Transverse colon (tissue), 4 donors: Measurements from ENCODE around the gene TBL1XR1.

Experiments used
- POLR2A ChIP-seq: fragments of 450-650 bp; IDR thresholded peaks from one replicate; pipeline ENCODE4 v1.6.1; 2016; ENCODE audit warnings: antibody characterized with exemption, mild to moderate bottlenecking, moderate library complexity
- POLR2AphosphoS5 ChIP-seq, 3 donors: sonication (generic); formaldehyde crosslinking; IDR thresholded peaks; one replicate each; pipeline ENCODE4 v1.6.1; 2016; ENCODE audit warnings: antibody characterized with exemption in 3 of 3
- TF ChIP-seq, protein P1 (sequence below), 5 experiments: fragments of 200-600 bp in 3 of 5; fragments of 450-650 bp in 2 of 5; sonication (generic) in 3 of 5; IDR thresholded peaks; 1 replicate in 2 of 5; 2 replicates in 3 of 5; pipeline ENCODE4 v1.5.1; 2016 to 2017; ENCODE audit warnings: antibody characterized with exemption in 5 of 5, inconsistent platforms in 3 of 5, mild to moderate bottlenecking in 2 of 5, moderate library complexity in 1 of 5

DNA sequence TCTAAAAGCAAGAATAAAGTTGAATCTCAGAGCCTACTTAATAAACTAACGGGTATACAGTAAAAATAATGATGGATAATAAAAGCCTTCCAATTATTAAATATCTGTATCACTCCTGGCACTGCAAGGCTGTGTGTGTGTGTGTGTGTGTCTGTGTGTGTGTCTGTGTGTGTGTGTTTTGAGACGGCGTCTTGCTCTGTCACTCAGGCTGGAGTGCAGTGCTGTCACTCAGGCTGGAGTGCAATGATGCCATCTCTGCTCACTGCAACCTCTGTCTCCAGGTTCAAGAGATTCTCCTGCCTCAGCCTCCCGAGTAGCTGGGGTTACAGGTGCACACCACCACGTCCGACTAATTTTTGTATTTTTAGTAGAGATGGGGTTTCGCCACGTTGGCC lies 62.5 kb downstream of the TBL1XR1 start:
- TF ChIP-seq, protein P1, sequence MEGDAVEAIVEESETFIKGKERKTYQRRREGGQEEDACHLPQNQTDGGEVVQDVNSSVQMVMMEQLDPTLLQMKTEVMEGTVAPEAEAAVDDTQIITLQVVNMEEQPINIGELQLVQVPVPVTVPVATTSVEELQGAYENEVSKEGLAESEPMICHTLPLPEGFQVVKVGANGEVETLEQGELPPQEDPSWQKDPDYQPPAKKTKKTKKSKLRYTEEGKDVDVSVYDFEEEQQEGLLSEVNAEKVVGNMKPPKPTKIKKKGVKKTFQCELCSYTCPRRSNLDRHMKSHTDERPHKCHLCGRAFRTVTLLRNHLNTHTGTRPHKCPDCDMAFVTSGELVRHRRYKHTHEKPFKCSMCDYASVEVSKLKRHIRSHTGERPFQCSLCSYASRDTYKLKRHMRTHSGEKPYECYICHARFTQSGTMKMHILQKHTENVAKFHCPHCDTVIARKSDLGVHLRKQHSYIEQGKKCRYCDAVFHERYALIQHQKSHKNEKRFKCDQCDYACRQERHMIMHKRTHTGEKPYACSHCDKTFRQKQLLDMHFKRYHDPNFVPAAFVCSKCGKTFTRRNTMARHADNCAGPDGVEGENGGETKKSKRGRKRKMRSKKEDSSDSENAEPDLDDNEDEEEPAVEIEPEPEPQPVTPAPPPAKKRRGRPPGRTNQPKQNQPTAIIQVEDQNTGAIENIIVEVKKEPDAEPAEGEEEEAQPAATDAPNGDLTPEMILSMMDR (IDR thresholded peaks at IDR 0.05), result no peak
- TF ChIP-seq POLR2AphosphoS5 (IDR thresholded peaks at IDR 0.05), result no peak
- no peak for TF ChIP-seq POLR2A
